IPS-15b (cell line): ENCODE measurements around the gene NTMT2.
"Not testable (repeated sequence)": the region's sequence is repeated elsewhere in the genome, so short reads cannot be mapped to it uniquely, and the experiment has no call there.

ENCODE experiments used
- H3K27me3 ChIP-seq: one replicate; pipeline ENCODE4 v1.6.1; 2013; ENCODE audit warnings: low read length; ENCODE audit not compliant: control insufficient read depth, insufficient read depth
- H3K36me3 ChIP-seq: one replicate; pipeline ENCODE4 v1.6.1; 2013; ENCODE audit warnings: low read length; ENCODE audit not compliant: control insufficient read depth, insufficient read depth
- H3K4me1 ChIP-seq: one replicate; pipeline ENCODE4 v1.6.1; 2013; ENCODE audit warnings: mild to moderate bottlenecking, low read length; ENCODE audit not compliant: control insufficient read depth, insufficient read depth
- H3K4me3 ChIP-seq: one replicate; pipeline ENCODE4 v1.5.1; 2013; ENCODE audit warnings: low read depth, low read length
- H3K9ac ChIP-seq: one replicate; pipeline ENCODE4 v1.6.1; 2013; ENCODE audit warnings: low read depth, mild to moderate bottlenecking, low read length
- H3K9me3 ChIP-seq: one replicate; pipeline ENCODE4 v1.6.1; 2013; ENCODE audit warnings: mild to moderate bottlenecking, low read length; ENCODE audit not compliant: control insufficient read depth, insufficient read depth

The NTMT2 gene

GRCh38 chr1:170145770-170146676 is at the start of gene NTMT2:
Gene NTMT2, plus strand, starts transcription at chr1:170145959. Its CDS starts 149 bp downstream, at chr1:170146108.
- peaks cover 12% of the 10 kb centered on the region for H3K4me1 ChIP-seq
- H3K9me3 ChIP-seq: no peaks in the 10 kb centered on the region
- H3K27me3 ChIP-seq: no peaks in the 10 kb centered on the region
- H3K4me3 ChIP-seq: no peak within 1 kb of the TSS
- no peak within 1 kb of the TSS for H3K9ac ChIP-seq
- no peaks in the 10 kb centered on the region for H3K36me3 ChIP-seq

- no peak overlapping the region for H3K9ac ChIP-seq
- H3K27me3 ChIP-seq: no peaks in the 10 kb centered on the region
- no peaks in the 10 kb centered on the region for H3K36me3 ChIP-seq
- no peaks in the 10 kb centered on the region for H3K9me3 ChIP-seq
- H3K4me3 ChIP-seq: no peak overlapping the region
- H3K4me1 ChIP-seq: no peaks in the 10 kb centered on the region
Measured at GRCh38 chr1:170095976-170096748, 49.6 kb upstream of the NTMT2 start.

GRCh38 chr1:170096806-170097340 is 48.9 kb upstream of the NTMT2 start:
- H3K9ac ChIP-seq: no peak overlapping the region
- no peaks in the 10 kb centered on the region for H3K4me1 ChIP-seq
- no peaks in the 10 kb centered on the region for H3K27me3 ChIP-seq
- H3K4me3 ChIP-seq: no peak overlapping the region
- no peaks in the 10 kb centered on the region for H3K9me3 ChIP-seq
- H3K36me3 ChIP-seq: no peaks in the 10 kb centered on the region

GRCh38 chr1:170097449-170097948 is 48.3 kb upstream of the NTMT2 start:
- H3K9ac ChIP-seq: no peak overlapping the region
- no peaks in the 10 kb centered on the region for H3K9me3 ChIP-seq
- H3K36me3 ChIP-seq: no peaks in the 10 kb centered on the region
- H3K4me3 ChIP-seq: no peak overlapping the region
- no peaks in the 10 kb centered on the region for H3K27me3 ChIP-seq
- H3K4me1 ChIP-seq: no peaks in the 10 kb centered on the region

- not testable (repeated sequence) for H3K36me3 ChIP-seq, H3K27me3 ChIP-seq, H3K4me1 ChIP-seq, H3K9me3 ChIP-seq, H3K9ac ChIP-seq, H3K4me3 ChIP-seq
Measured at GRCh38 chr1:170113140-170113539, 32.6 kb upstream of the NTMT2 start.

GRCh38 chr1:170114906-170115305 is 30.9 kb upstream of the NTMT2 start:
- Histone ChIP-seq H3K27me3 (no peaks in the 10 kb centered on the region), H3K36me3 (no peaks in the 10 kb centered on the region), H3K9ac (no peak overlapping the region), H3K9me3 (peaks cover 4% of the 10 kb centered on the region), H3K4me3 (no peak overlapping the region), H3K4me1 (no peaks in the 10 kb centered on the region)

GRCh38 chr1:170122366-170122765 is 23.4 kb upstream of the NTMT2 start:
- Histone ChIP-seq H3K4me1 (peaks cover 5% of the 10 kb centered on the region), H3K36me3 (no peaks in the 10 kb centered on the region), H3K4me3 (no peak overlapping the region), H3K9ac (no peak overlapping the region), H3K9me3 (no peaks in the 10 kb centered on the region), H3K27me3 (no peaks in the 10 kb centered on the region)

- H3K4me1 ChIP-seq: peaks cover 5% of the 10 kb centered on the region
Measured at GRCh38 chr1:170125269-170125668, 20.5 kb upstream of the NTMT2 start.

GRCh38 chr1:170126696-170127095 is 19.1 kb upstream of the NTMT2 start:
- no peaks in the 10 kb centered on the region for H3K27me3 ChIP-seq
- H3K9me3 ChIP-seq: no peaks in the 10 kb centered on the region
- peaks cover 9% of the 10 kb centered on the region for H3K4me1 ChIP-seq
- H3K9ac ChIP-seq: no peak overlapping the region
- no peaks in the 10 kb centered on the region for H3K36me3 ChIP-seq
- no peak overlapping the region for H3K4me3 ChIP-seq

More at GRCh38 chr1:170125269-170125668, 20.5 kb upstream of the NTMT2 start:
- Histone ChIP-seq H3K9me3 (no peaks in the 10 kb centered on the region), H3K4me3 (no peak overlapping the region), H3K36me3 (no peaks in the 10 kb centered on the region), H3K9ac (no peak overlapping the region), H3K27me3 (no peaks in the 10 kb centered on the region)

GRCh38 chr1:170131450-170131849 is 14.3 kb upstream of the NTMT2 start:
- Histone ChIP-seq H3K4me1 (peaks cover 7% of the 10 kb centered on the region), H3K9me3 (no peaks in the 10 kb centered on the region), H3K27me3 (no peaks in the 10 kb centered on the region), H3K36me3 (no peaks in the 10 kb centered on the region), H3K9ac (no peak overlapping the region), H3K4me3 (no peak overlapping the region)

GRCh38 chr1:170131984-170132383 is 13.8 kb upstream of the NTMT2 start:
- no peak overlapping the region for H3K9ac ChIP-seq
- H3K27me3 ChIP-seq: no peaks in the 10 kb centered on the region
- no peak overlapping the region for H3K4me3 ChIP-seq
- H3K36me3 ChIP-seq: no peaks in the 10 kb centered on the region
- H3K4me1 ChIP-seq: peaks cover 4% of the 10 kb centered on the region
- H3K9me3 ChIP-seq: no peaks in the 10 kb centered on the region
